IMR-90 (cell line): Measurements from ENCODE around the gene CAPS. TPM values are rescaled to one million over a fixed set of nuclear protein-coding genes. Genes with fewer than 3 reads are reported as not detected.

Experiments
- ATAC-seq: fragments of 200-7000 bp; cut with Tn5 transposase; 2 replicates; pipeline ENCODE4 v1.9.1; 2020; ENCODE audit warnings: low read depth, mild to moderate bottlenecking, moderate library complexity
- BruUV-seq: library from RNA; stranded (reverse); fragments of 400-500 nt; replicated peaks from 2 replicates; lab custom pipeline; 2021; lab: Mats Ljungman, UMichigan
- CTCF ChIA-PET: fragments of 300-600 bp; formaldehyde crosslinking; extraction: SDS; loops from one replicate; lab custom pipeline; 2021; ENCODE audit warnings: antibody characterized with exemption; lab: Yijun Ruan, JAX
- POLR2A ChIA-PET: fragments of 300-600 bp; sonication (Branson Sonifier 250); formaldehyde crosslinking; loops from one replicate; lab custom pipeline; 2022; ENCODE audit warnings: antibody characterized with exemption; ENCODE audit not compliant: unreplicated experiment; lab: Charles Lee
- DNase-seq: peaks from one replicate; pipeline ENCODE4 v3.0.0; 2013
- H2AFZ ChIP-seq: replicated peaks from 2 replicates; pipeline ENCODE3; 2013; ENCODE audit warnings: low read length, mild to moderate bottlenecking; ENCODE audit not compliant: poor library complexity
- H2AK5ac ChIP-seq: 2 replicates; pipeline ENCODE4 v1.6.1; 2013; ENCODE audit warnings: low read depth, low read length, inconsistent platforms
- H2AK9ac ChIP-seq: replicated peaks from 2 replicates; pipeline ENCODE3; 2013; ENCODE audit warnings: mild to moderate bottlenecking, low read depth, low read length, moderate library complexity; ENCODE audit not compliant: poor library complexity
- H2BK120ac ChIP-seq: 2 replicates; pipeline ENCODE4 v1.6.1; 2013; ENCODE audit warnings: low read depth, low read length, inconsistent platforms
- H2BK15ac ChIP-seq: 3 replicates; pipeline ENCODE4 v1.6.1; 2013; ENCODE audit warnings: low read depth, low read length, inconsistent platforms
- H2BK20ac ChIP-seq: 2 replicates; pipeline ENCODE4 v1.6.1; 2013; ENCODE audit warnings: low read depth, mild to moderate bottlenecking, inconsistent platforms, low read length, moderate library complexity
- H2BK5ac ChIP-seq: 2 replicates; pipeline ENCODE4 v1.6.1; 2013; ENCODE audit warnings: mild to moderate bottlenecking, low read depth, low read length, inconsistent platforms; ENCODE audit not compliant: poor library complexity, severe bottlenecking
- H3K14ac ChIP-seq: replicated peaks from 2 replicates; pipeline ENCODE4 v1.6.1; 2013; ENCODE audit warnings: low read depth, low read length, inconsistent platforms
- H3K18ac ChIP-seq: 2 replicates; pipeline ENCODE4 v1.6.1; 2013; ENCODE audit warnings: low read depth, low read length, control low read depth
- H3K23ac ChIP-seq: 2 replicates; pipeline ENCODE4 v1.6.1; 2013; ENCODE audit warnings: low read depth, low read length, inconsistent platforms
- H3K27ac ChIP-seq: 2 replicates; pipeline ENCODE4 v1.5.1; 2013; ENCODE audit warnings: mild to moderate bottlenecking, control low read depth, low read length; ENCODE audit not compliant: insufficient read depth
- H3K27me3 ChIP-seq: 2 replicates; pipeline ENCODE4 v1.6.1; 2013; ENCODE audit warnings: low read length; ENCODE audit not compliant: control insufficient read depth, insufficient read depth
- H3K36me3 ChIP-seq: 2 replicates; pipeline ENCODE4 v1.6.1; 2013; ENCODE audit warnings: low read length, mixed read lengths; ENCODE audit not compliant: control insufficient read depth, insufficient read depth
- H3K4ac ChIP-seq: 2 replicates; pipeline ENCODE4 v1.6.1; 2013; ENCODE audit warnings: low read depth, low read length, inconsistent platforms
- H3K4me1 ChIP-seq: 2 replicates; pipeline ENCODE4 v1.6.1; 2013; ENCODE audit warnings: low read length, mixed read lengths; ENCODE audit not compliant: control insufficient read depth, insufficient read depth
- H3K4me2 ChIP-seq: 2 replicates; pipeline ENCODE4 v1.6.1; 2013; ENCODE audit warnings: low read depth, mild to moderate bottlenecking, control low read depth, low read length, moderate library complexity
- H3K4me3 ChIP-seq: 2 replicates; pipeline ENCODE4 v1.5.1; 2013; ENCODE audit warnings: low read depth, mild to moderate bottlenecking, control low read depth, low read length, moderate library complexity; ENCODE audit not compliant: insufficient read depth
- H3K56ac ChIP-seq: 2 replicates; pipeline ENCODE4 v1.6.1; 2013; ENCODE audit warnings: low read length, inconsistent platforms; ENCODE audit not compliant: insufficient read depth; ENCODE audit errors: extremely low read depth
- H3K79me1 ChIP-seq, 2 experiments: 2 replicates each; pipeline ENCODE4 v1.6.1; 2013; ENCODE audit warnings: low read length in 2 of 2, inconsistent platforms in 1 of 2, low read depth in 1 of 2
- H3K9ac ChIP-seq: 2 replicates; pipeline ENCODE4 v1.6.1; 2013; ENCODE audit warnings: low read depth, low read length, control low read depth
- H3K9me1 ChIP-seq: 2 replicates; pipeline ENCODE4 v1.6.1; 2013; ENCODE audit warnings: low read length, inconsistent platforms; ENCODE audit not compliant: insufficient read depth
- H3K9me3 ChIP-seq: 2 replicates; pipeline ENCODE4 v1.6.1; 2013; ENCODE audit warnings: low read length; ENCODE audit not compliant: control insufficient read depth, insufficient read depth
- H4K20me1 ChIP-seq: 2 replicates; pipeline ENCODE4 v1.6.1; 2013; ENCODE audit warnings: low read length, inconsistent platforms; ENCODE audit not compliant: insufficient read depth
- H4K5ac ChIP-seq: 2 replicates; pipeline ENCODE4 v1.6.1; 2013; ENCODE audit warnings: mild to moderate bottlenecking, low read depth, low read length, control low read depth
- H4K8ac ChIP-seq, 2 experiments: 2 replicates each; pipeline ENCODE4 v1.6.1; 2013; ENCODE audit warnings: low read depth in 2 of 2, low read length in 2 of 2, control low read depth in 1 of 2, inconsistent platforms in 1 of 2
- H4K91ac ChIP-seq: 2 replicates; pipeline ENCODE4 v1.6.1; 2013; ENCODE audit warnings: low read depth, low read length, inconsistent platforms; ENCODE audit not compliant: insufficient read depth
- BHLHE40 ChIP-seq: fragments of 150-350 bp; IDR thresholded peaks from 2 replicates; pipeline ENCODE4 v1.6.1; 2016; ENCODE audit warnings: mild to moderate bottlenecking, low read depth, low read length
- CHD1 ChIP-seq: IDR thresholded peaks from 2 replicates; pipeline ENCODE4 v1.6.1; 2012; ENCODE audit warnings: low read depth, low read length, improper control_type of control experiment
- FOS ChIP-seq: fragments of 150-350 bp; IDR thresholded peaks from 2 replicates; pipeline ENCODE4 v1.6.1; 2016; ENCODE audit warnings: low read depth, low read length
- MAZ ChIP-seq: IDR thresholded peaks from 2 replicates; pipeline ENCODE4 v1.6.1; 2012; ENCODE audit warnings: low read depth, mild to moderate bottlenecking, low read length, improper control_type of control experiment, moderate library complexity, borderline replicate concordance
- RAD21 ChIP-seq: IDR thresholded peaks from 2 replicates; pipeline ENCODE4 v1.6.1; 2012; ENCODE audit warnings: low read length, improper control_type of control experiment
- RFX5 ChIP-seq: IDR thresholded peaks from 2 replicates; pipeline ENCODE4 v1.8.0; 2012; ENCODE audit warnings: low read depth, mild to moderate bottlenecking, low read length, moderate library complexity
- WGBS, 2 experiments: methylation state at CpG; one replicate each; pipeline versions ENCODE4 v1.1.5 to v1.1.7; 2013; ENCODE audit warnings: missing lambda C conversion rate in 2 of 2; ENCODE audit not compliant: insufficient read length in 1 of 2; ENCODE audit errors: extremely low coverage in 2 of 2; 5-methylcytosine and 5-hydroxymethylcytosine counted together
- dilution Hi-C: fragments of 300-500 bp; cut with HindIII; formaldehyde crosslinking; loops from one replicate; pipeline ENCODE4 v1.14.3; 2018; ENCODE audit warnings: low sequenced_read_pairs; ENCODE audit not compliant: unreplicated experiment
- in situ Hi-C: fragments of 300-500 bp; cut with MboI; formaldehyde crosslinking; loops from 3 replicates; pipeline ENCODE4 v1.14.3; 2019; ENCODE audit warnings: low sequenced_read_pairs, inconsistent platforms, mixed read lengths
- intact Hi-C: fragments of 100-400 bp; cut with micrococcal nuclease; formaldehyde crosslinking; loops from 2 replicates; pipeline ENCODE4 v1.10.0; 2022
- polyA plus RNA-seq, 3 experiments: library from polyadenylated mRNA; depleted of rRNA; stranded (reverse); fragments of >200 nt; gene quantifications; 2 replicates each; pipeline ENCODE4 v1.2.3, GENCODE V29; 2012; ENCODE audit warnings: low replicate concordance in 1 of 3
- total RNA-seq: library from RNA; depleted of rRNA; stranded (reverse); fragments of >200 nt; gene quantifications from 2 replicates; pipeline ENCODE4 v1.2.3, GENCODE V29; 2012
- TF ChIP-seq, protein P1 (sequence below): fragments of 150-350 bp; IDR thresholded peaks from 2 replicates; pipeline ENCODE4 v1.6.1; 2017; ENCODE audit warnings: mild to moderate bottlenecking, antibody characterized with exemption, low read length, low read depth

Gene CAPS
- total and polyA plus RNA-seq, 2 of the 4 experiments (the other 2 are of a cell fraction), result 0.54 to 4.9 TPM

DNA sequence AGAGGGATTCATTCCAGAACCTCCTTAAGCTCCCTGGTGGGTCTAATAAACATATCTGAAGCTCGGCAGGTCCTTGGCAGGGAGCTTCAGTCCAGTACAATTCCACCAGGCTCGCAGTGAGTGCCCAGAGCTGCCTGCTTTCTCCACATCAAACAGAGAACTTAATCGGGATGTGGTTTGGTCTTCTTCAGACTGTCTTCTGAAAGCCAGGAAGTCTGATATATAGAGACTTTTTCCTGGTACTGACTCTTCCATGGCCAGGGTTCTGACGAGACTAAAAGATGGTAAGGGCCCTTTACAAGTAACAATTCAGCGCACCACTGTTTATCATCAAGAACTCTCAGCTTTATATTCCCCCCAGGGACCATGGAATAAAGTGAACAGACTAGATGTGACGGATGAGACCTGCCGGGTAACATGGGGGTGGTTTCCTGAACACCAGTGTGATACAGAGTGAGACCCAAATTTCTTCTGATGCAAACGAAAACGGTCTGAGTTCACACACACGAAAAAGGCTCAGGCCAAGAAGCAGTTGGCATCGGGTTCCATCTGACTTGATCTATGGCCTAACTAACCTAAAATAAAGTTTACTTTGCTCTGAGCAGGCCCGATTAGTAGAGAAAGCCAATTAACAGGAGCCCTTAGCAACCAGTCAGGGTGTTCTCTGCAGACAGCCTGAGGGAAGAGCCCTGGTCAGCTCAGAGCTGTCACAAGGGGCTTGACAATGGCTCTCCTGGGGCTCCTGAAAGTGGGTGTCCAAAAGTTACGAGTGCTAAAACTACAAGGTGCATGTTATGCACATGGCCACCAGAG is 34.9 kb downstream of the CAPS start:
- H4K8ac ChIP-seq, result no peak overlapping the region
- TF ChIP-seq MAZ, result no peak
- TF ChIP-seq BHLHE40, result no peak
- no peak for TF ChIP-seq RAD21
- TF ChIP-seq, protein P1, sequence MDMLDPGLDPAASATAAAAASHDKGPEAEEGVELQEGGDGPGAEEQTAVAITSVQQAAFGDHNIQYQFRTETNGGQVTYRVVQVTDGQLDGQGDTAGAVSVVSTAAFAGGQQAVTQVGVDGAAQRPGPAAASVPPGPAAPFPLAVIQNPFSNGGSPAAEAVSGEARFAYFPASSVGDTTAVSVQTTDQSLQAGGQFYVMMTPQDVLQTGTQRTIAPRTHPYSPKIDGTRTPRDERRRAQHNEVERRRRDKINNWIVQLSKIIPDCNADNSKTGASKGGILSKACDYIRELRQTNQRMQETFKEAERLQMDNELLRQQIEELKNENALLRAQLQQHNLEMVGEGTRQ, result no peak
- TF ChIP-seq FOS, result no peak
- no peak for TF ChIP-seq CHD1
- TF ChIP-seq RFX5, result no peak
- no peaks in the 10 kb centered on the region for H3K9me3 ChIP-seq
- H3K36me3 ChIP-seq, result peaks cover 22% of the 10 kb centered on the region
- no TSS peak for BruUV-seq
- H4K20me1 ChIP-seq, result peaks cover 64% of the 10 kb centered on the region
- no peak overlapping the region; the same call in 1 of the 2 replicates for H3K14ac ChIP-seq
- H2AK5ac ChIP-seq, result peak overlapping the region; percentile 35; the same call in 1 of the 2 replicates
- peak overlapping the region; percentile 1; the same call in 1 of the 2 replicates for H4K91ac ChIP-seq
- peaks cover 46% of the 10 kb centered on the region for H3K9me1 ChIP-seq
- H2BK120ac ChIP-seq, result no peak overlapping the region
- H2BK15ac ChIP-seq, result no peak overlapping the region; the same call in 2 of the 3 replicates
- in situ Hi-C loops (no loop called here), intact Hi-C loops (no loop called here), dilution Hi-C loops (no loop called here)
- POLR2A ChIA-PET, result no interaction called here
- DNase-seq (no peak), ATAC-seq (no peak)
- H4K5ac ChIP-seq, result no peak overlapping the region; the same call in 1 of the 2 replicates
- no peak overlapping the region for H2AK9ac ChIP-seq
- H3K4me2 ChIP-seq, result no peak overlapping the region
- peak overlapping the region; percentile 42; the same call in 1 of the 2 replicates for H3K27ac ChIP-seq
- no peak overlapping the region; the same call in 1 of the 2 replicates for H3K18ac ChIP-seq
- H3K79me1 ChIP-seq, result peaks cover 51 to 98% of the 10 kb centered on the region in 2 experiments
- H2BK5ac ChIP-seq, result no peak overlapping the region
- no peaks in the 10 kb centered on the region for H3K27me3 ChIP-seq
- no peak overlapping the region for H2BK20ac ChIP-seq
- H3K23ac ChIP-seq, result peak overlapping the region; percentile 60; the same call in 1 of the 2 replicates
- WGBS, 2 experiments, result no CpG with 5 or more reads among the region's 13 CpGs
- CTCF ChIA-PET, result interaction anchor here (1.2 kb wide), 1 partner anchor 145 kb away, joined by 3 read pairs; no protein-coding TSS in a partner anchor
- no peak overlapping the region for H3K4me3 ChIP-seq
- H3K9ac ChIP-seq, result peak overlapping the region; percentile 24; the same call in 1 of the 2 replicates
- no peak overlapping the region for H3K56ac ChIP-seq
- H3K4ac ChIP-seq, result peak overlapping the region; percentile 11; the same call in 1 of the 2 replicates
- peaks cover 53% of the 10 kb centered on the region for H3K4me1 ChIP-seq
- H2AFZ ChIP-seq, result no peak overlapping the region
